ENCODE measurements around the gene CTTN.

CTTN gene

GRCh38 chr11:70485326-70486025 is 87.1 kb downstream of the CTTN start:
- no peak overlapping the region for H3K4me3 ChIP-seq (ENCODE audit: low read depth, low read length)
- no peak for DNase-seq (ENCODE audit: low read depth)

- no peak for DNase-seq (ENCODE audit: low read depth)
- no peak overlapping the region for H3K4me3 ChIP-seq (ENCODE audit: low read depth, low read length)
These were observed 87.7 kb downstream of the CTTN start for GRCh38 chr11:70486026-70486415.
